IgD-negative memory B cell (primary cell): Measurements from ENCODE around the gene NQO2. TPM values are rescaled to one million over a fixed set of nuclear protein-coding genes. Genes with fewer than 3 reads are reported as not detected.
A peak's percentile ranks its signal among the peaks of the same experiment; 100 is the strongest.

Source experiments
- H3K27ac Mint-ChIP-seq, 3 donors: one replicate each; pipeline ENCODE4 v1.8.0; 2020 to 2022; ENCODE audit warnings: mild to moderate bottlenecking in 3 of 3, mixed read lengths in 3 of 3, moderate library complexity in 1 of 3
- H3K27me3 Mint-ChIP-seq: one replicate; pipeline ENCODE4 v1.8.0; 2021; ENCODE audit warnings: mixed read lengths
- H3K36me3 Mint-ChIP-seq: one replicate; pipeline ENCODE4 v1.8.0; 2020; ENCODE audit warnings: mild to moderate bottlenecking, mixed read lengths
- H3K4me1 Mint-ChIP-seq, 3 donors: one replicate each; pipeline ENCODE4 v1.8.0; 2020 to 2022; ENCODE audit warnings: mixed read lengths in 3 of 3, mild to moderate bottlenecking in 1 of 3
- H3K4me3 Mint-ChIP-seq, 4 donors: one replicate each; pipeline ENCODE4 v1.8.0; 2020 to 2022; ENCODE audit warnings: mild to moderate bottlenecking in 4 of 4, mixed read lengths in 4 of 4, moderate library complexity in 3 of 4
- H3K9me3 Mint-ChIP-seq, 3 donors: one replicate each; pipeline ENCODE4 v1.8.0; 2020 to 2021; ENCODE audit warnings: mixed read lengths in 3 of 3, mild to moderate bottlenecking in 1 of 3
- polyA plus RNA-seq: library from polyadenylated mRNA; unstranded; fragments of 300-500 nt; fragmentation: Illumina TruSeq; gene quantifications from one replicate; pipeline ENCODE4 v1.2.3, GENCODE V29; 2021

NQO2 gene
- polyA plus RNA-seq, 1 donor from 2014 or later: 27.6 TPM

DNA sequence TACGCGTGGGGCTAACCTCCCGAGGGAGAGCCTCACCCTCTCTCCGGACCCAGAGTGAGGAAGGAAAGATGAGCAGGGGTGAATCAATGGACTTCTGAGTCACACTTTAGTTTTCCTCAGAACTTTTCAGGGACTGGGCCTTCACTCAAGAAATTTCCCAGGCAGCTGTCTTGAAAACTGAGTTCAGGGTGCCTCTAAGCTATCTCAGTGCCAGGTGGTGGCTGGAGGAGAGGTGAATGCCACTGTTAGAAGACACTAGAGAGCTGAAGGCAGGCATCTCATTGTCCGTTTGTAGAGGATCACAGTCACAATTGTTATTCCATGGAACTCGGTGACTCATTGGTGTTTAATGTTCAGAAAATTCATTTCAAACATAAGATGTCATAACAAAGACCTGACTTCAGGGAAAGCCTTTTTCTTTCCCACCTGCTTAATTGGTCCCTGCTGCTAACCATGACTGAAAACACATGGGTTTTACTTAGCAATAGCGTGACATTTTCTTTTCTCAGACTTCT, 23.1 kb upstream of the NQO2 start:
- peaks cover 11% of the 10 kb centered on the region for H3K27me3 Mint-ChIP-seq
- H3K27ac Mint-ChIP-seq: no peak overlapping the region
- peaks cover 0 to 2% (median 0%) of the 10 kb centered on the region in 3 donors for H3K9me3 Mint-ChIP-seq
- H3K4me1 Mint-ChIP-seq: peaks cover 4 to 16% (median 14%) of the 10 kb centered on the region in 3 donors
- H3K4me3 Mint-ChIP-seq: peak overlapping the region in 2 of 4 donors; percentile 23 to 35
- peaks cover 2% of the 10 kb centered on the region for H3K36me3 Mint-ChIP-seq

GRCh38 chr6:2977290-2977689, 22.4 kb upstream of the NQO2 start:
- peaks cover 2% of the 10 kb centered on the region for H3K36me3 Mint-ChIP-seq
- H3K4me3 Mint-ChIP-seq: no peak overlapping the region
- H3K27me3 Mint-ChIP-seq: peaks cover 11% of the 10 kb centered on the region
- no peak overlapping the region for H3K27ac Mint-ChIP-seq
- peaks cover 1 to 11% (median 7%) of the 10 kb centered on the region in 3 donors for H3K4me1 Mint-ChIP-seq
- H3K9me3 Mint-ChIP-seq: peaks cover 0 to 2% (median 0%) of the 10 kb centered on the region in 3 donors

GRCh38 chr6:2977799-2978590, 21.7 kb upstream of the NQO2 start:
- H3K4me3 Mint-ChIP-seq: no peak overlapping the region
- H3K27ac Mint-ChIP-seq: no peak overlapping the region
- H3K4me1 Mint-ChIP-seq: peaks cover 1 to 4% (median 4%) of the 10 kb centered on the region in 3 donors
- peaks cover 3% of the 10 kb centered on the region for H3K36me3 Mint-ChIP-seq
- peaks cover 13% of the 10 kb centered on the region for H3K27me3 Mint-ChIP-seq
- H3K9me3 Mint-ChIP-seq: no peaks in the 10 kb centered on the region

GRCh38 chr6:2978923-2979322, 20.8 kb upstream of the NQO2 start:
- peaks cover 3% of the 10 kb centered on the region for H3K36me3 Mint-ChIP-seq
- H3K4me1 Mint-ChIP-seq: peaks cover 1 to 9% (median 3%) of the 10 kb centered on the region in 3 donors
- no peaks in the 10 kb centered on the region for H3K9me3 Mint-ChIP-seq
- no peak overlapping the region for H3K27ac Mint-ChIP-seq
- H3K27me3 Mint-ChIP-seq: peaks cover 13% of the 10 kb centered on the region
- H3K4me3 Mint-ChIP-seq: no peak overlapping the region

DNA sequence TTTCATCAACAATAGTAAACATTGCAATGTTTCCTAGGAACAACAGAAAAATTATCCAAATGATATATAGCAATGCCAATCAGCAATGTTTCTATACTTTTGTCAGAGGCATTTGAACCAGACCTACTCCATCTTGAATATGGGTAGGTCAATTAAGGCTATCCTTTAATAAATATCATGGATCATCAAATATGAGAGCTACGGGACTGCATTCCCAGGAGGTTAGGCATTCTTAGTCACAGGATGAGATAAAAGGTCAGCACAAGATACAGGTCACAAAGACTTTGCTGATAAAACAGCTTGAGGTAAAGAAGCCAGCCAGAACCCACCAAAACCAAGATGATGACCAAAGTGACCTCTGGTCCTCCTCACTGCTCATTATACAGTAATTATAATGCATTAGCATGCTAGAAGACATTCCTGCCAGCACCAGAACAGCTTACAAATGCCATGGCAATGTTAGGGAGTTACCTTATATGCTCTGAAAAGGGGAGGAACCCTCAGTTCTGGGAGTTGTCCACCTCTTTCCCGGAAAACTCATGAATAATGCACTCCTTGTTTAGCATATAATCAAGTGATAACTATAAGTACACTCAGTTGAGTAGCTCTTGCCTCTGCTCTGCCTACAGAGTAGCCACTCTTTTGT, 19.8 kb upstream of the NQO2 start:
- H3K36me3 Mint-ChIP-seq: peaks cover 3% of the 10 kb centered on the region
- H3K27ac Mint-ChIP-seq: no peak overlapping the region
- H3K4me3 Mint-ChIP-seq: no peak overlapping the region
- peaks cover 1 to 9% (median 3%) of the 10 kb centered on the region in 3 donors for H3K4me1 Mint-ChIP-seq
- H3K27me3 Mint-ChIP-seq: peaks cover 13% of the 10 kb centered on the region
- no peaks in the 10 kb centered on the region for H3K9me3 Mint-ChIP-seq

GRCh38 chr6:2980465-2980855, 19.2 kb upstream of the NQO2 start:
- H3K27ac Mint-ChIP-seq: no peak overlapping the region

DNA sequence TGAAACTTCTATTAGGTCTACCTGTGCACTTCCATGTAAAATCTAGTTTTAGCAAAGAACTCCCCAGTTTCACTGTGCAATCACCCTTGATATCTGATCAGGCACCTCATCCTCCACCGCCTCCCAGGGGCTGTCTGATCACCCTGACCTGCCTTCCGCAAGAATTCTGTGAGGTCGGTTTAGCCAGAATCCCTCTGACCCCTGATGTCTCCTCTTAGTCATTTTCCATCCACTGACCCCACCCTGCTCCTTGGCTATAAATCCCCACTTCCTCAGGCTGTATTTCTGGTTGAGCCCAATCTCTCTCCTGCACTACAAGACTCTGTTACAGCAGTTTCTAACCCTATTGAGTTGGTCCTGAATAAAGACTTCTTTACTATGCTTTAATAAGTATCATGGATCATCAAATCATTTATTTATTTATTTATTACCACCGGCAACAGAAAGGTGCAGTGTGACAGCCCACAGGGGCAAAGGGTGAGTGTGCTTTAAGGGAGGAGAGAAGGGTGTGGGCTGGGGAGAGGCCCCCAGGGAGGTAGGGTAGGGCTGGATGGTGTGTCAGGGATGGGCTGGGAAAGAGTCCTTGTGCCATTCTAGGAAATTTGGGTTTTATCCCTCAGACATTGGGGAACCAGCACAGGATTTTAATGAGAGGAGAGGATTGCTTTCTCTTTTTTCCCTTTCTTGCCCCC, 17.1 kb upstream of the NQO2 start:
- Mint-ChIP-seq H3K4me1 (peaks cover 0 to 5% (median 3%) of the 10 kb centered on the region in 3 donors), H3K4me3 (no peak overlapping the region), H3K36me3 (peaks cover 3% of the 10 kb centered on the region), H3K27ac (no peak overlapping the region), H3K9me3 (no peaks in the 10 kb centered on the region), H3K27me3 (peaks cover 13% of the 10 kb centered on the region)

More at GRCh38 chr6:2980465-2980855, 19.2 kb upstream of the NQO2 start:
- Mint-ChIP-seq H3K9me3 (no peaks in the 10 kb centered on the region), H3K4me1 (peaks cover 1 to 9% (median 3%) of the 10 kb centered on the region in 3 donors), H3K27me3 (peaks cover 13% of the 10 kb centered on the region), H3K4me3 (no peak overlapping the region), H3K36me3 (peaks cover 3% of the 10 kb centered on the region)

DNA sequence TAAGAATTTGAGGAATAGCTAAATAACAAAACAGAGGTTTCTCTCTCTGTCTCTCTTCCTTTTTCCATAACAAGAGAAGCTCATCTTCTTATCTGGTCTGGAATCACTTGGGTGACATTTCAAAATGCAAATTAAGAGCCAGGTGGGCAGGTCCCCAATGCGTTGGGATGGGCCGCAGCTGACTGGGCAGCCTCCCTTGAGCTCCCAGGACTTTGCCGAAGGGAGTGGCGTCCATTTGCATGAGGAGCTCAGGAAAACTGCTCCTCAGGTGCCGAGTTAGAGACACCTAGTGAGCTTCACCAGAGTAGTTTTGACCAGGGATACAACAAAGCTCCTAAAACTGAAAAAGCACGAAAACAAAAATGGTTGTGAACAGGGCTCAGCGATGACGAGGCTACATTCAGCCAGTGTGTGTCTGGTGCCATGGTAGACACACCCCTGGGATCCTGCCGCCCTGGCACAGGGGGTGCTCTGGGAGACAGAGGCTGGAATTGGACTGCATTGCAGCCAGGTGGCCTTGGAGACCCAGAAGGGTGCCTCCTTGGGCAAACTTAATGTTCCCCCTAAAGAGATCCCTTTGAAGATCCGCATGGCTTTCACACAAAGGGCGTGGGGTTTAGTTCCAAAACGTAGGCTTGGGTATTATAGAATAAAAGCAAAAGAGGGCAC, 14.8 kb upstream of the NQO2 start:
- Mint-ChIP-seq H3K9me3 (no peaks in the 10 kb centered on the region), H3K27me3 (peaks cover 10% of the 10 kb centered on the region), H3K4me3 (peak overlapping the region in 1 of 4 donors; percentile 18), H3K36me3 (peaks cover 2% of the 10 kb centered on the region), H3K4me1 (peaks cover 10 to 14% (median 12%) of the 10 kb centered on the region in 3 donors), H3K27ac (no peak overlapping the region)

- peaks cover 13 to 22% (median 21%) of the 10 kb centered on the region in 3 donors for H3K4me1 Mint-ChIP-seq
- H3K9me3 Mint-ChIP-seq: no peaks in the 10 kb centered on the region
- H3K27me3 Mint-ChIP-seq: peaks cover 1% of the 10 kb centered on the region
- H3K36me3 Mint-ChIP-seq: peaks cover 2% of the 10 kb centered on the region
- peak overlapping the region in 1 of 4 donors; percentile 89 for H3K4me3 Mint-ChIP-seq
- peak overlapping the region in 1 of 3 donors; percentile 96 for H3K27ac Mint-ChIP-seq
Measured at GRCh38 chr6:2986722-2987221, 12.9 kb upstream of the NQO2 start.

DNA sequence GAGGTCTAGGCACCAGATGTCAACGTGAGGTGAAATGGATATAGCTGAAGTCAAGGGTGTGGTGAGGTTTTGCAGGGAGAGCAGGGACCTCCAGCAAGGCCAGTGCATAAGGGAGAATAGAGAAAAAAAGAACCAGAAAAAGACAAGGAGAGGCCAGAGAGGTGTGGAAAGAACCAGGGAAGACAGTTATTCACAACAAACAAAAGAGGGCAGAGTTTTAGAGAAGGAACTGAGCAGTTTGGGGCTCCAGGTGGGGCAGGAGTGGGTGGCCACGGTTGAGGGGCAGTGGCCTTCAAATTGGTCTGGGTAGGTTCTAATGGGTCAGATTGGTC, 11.6 kb upstream of the NQO2 start:
- H3K36me3 Mint-ChIP-seq: no peaks in the 10 kb centered on the region
- H3K27ac Mint-ChIP-seq: peak overlapping the region; percentile 65 to 96 (median 94)
- H3K4me3 Mint-ChIP-seq: peak overlapping the region; percentile 89 to 97 (median 94)
- H3K9me3 Mint-ChIP-seq: no peaks in the 10 kb centered on the region
- H3K4me1 Mint-ChIP-seq: peaks cover 13 to 22% (median 21%) of the 10 kb centered on the region in 3 donors
- H3K27me3 Mint-ChIP-seq: no peaks in the 10 kb centered on the region

GRCh38 chr6:2988426-2989331, 11.0 kb upstream of the NQO2 start:
- Mint-ChIP-seq H3K36me3 (no peaks in the 10 kb centered on the region), H3K4me3 (peak overlapping the region; percentile 92 to 99 (median 98)), H3K27me3 (no peaks in the 10 kb centered on the region), H3K27ac (peak overlapping the region; percentile 96 to 100 (median 98)), H3K9me3 (no peaks in the 10 kb centered on the region), H3K4me1 (peaks cover 13 to 22% (median 18%) of the 10 kb centered on the region in 3 donors)

DNA sequence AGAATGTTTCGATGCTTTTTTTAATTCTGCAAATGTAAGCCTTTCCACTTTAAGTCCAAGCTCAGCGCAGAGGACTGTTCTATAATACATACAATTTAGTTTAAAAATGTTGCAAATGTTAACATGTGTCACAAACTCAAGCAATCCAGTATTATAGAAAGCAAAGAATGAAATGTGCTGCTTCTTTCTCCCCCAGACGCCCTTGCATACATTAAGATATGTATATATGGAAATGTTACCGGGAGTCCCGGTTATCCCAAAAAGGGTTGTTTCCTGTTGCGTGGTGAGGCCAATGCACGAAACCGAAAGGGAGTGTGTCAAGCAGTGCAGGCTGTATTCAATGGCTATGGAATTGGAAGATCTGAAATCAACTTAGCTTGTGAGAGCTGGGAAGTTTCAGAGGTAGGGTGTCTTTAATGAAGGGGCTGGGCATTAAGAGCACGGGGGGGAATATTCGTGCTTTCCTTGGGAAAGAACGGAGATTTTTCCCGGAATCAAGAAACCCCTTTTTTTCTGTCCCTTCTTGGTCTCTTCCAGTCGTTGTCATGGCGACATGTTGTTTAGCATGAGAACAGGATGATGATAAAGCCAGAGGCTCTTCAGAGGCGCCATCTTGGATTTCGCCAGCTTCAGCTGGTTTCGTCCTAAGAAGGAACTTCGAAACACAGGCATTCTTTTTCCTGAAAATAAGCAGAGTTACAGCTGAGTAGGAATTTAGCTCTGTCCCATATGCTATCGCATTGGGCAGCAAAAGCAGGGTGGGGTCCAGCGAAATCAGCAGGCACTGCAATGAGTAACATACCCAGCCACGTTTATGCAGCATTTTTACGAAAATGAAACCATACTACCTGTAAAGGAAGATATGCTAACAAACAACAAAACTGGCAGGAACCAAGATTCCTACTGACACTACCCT, 10.1 kb upstream of the NQO2 start:
- H3K27me3 Mint-ChIP-seq: no peaks in the 10 kb centered on the region
- H3K4me3 Mint-ChIP-seq: peak overlapping the region; percentile 92 to 99 (median 98)
- no peaks in the 10 kb centered on the region for H3K36me3 Mint-ChIP-seq
- H3K4me1 Mint-ChIP-seq: peaks cover 13 to 22% (median 16%) of the 10 kb centered on the region in 3 donors
- no peaks in the 10 kb centered on the region for H3K9me3 Mint-ChIP-seq
- H3K27ac Mint-ChIP-seq: peak overlapping the region; percentile 96 to 100 (median 98)
